OCI-LY1 (cell line): ENCODE data around the gene CIBAR2.

Experiments
- H2AFZ ChIP-seq: fragments of 200-600 bp; sonication (generic), shearing (Covaris generic); 2 replicates; pipeline ENCODE4 v1.6.0; 2014; ENCODE audit warnings: antibody characterized with exemption, mild to moderate bottlenecking, low read length
- H3F3A ChIP-seq: fragments of 200-600 bp; sonication (generic), shearing (Covaris generic); 2 replicates; pipeline ENCODE4 v1.6.0; 2014; ENCODE audit warnings: mild to moderate bottlenecking, antibody characterized with exemption, low read length, moderate library complexity; ENCODE audit not compliant: insufficient read depth
- H3K27ac ChIP-seq: fragments of 200-600 bp; sonication (generic); 2 replicates; pipeline ENCODE4 v1.5.1; 2014; ENCODE audit warnings: low read length, mixed run types, mild to moderate bottlenecking, low read depth; ENCODE audit not compliant: poor library complexity, severe bottlenecking
- H3K27me3 ChIP-seq: fragments of 200-600 bp; sonication (generic); 2 replicates; pipeline ENCODE4 v1.6.0; 2014; ENCODE audit warnings: antibody characterized with exemption, mild to moderate bottlenecking, low read length, moderate library complexity; ENCODE audit not compliant: insufficient read depth
- H3K36me3 ChIP-seq: fragments of 200-600 bp; sonication (generic); 2 replicates; pipeline ENCODE4 v1.6.1; 2014; ENCODE audit warnings: mild to moderate bottlenecking, antibody characterized with exemption, low read length, moderate library complexity, mixed read lengths; ENCODE audit not compliant: insufficient read depth
- H3K4me1 ChIP-seq: fragments of 200-600 bp; sonication (generic); 2 replicates; pipeline ENCODE4 v1.5.1; 2014; ENCODE audit warnings: mild to moderate bottlenecking, low read length, moderate library complexity; ENCODE audit not compliant: insufficient read depth, severe bottlenecking
- H3K4me2 ChIP-seq: fragments of 200-600 bp; sonication (generic), shearing (Covaris generic); 2 replicates; pipeline ENCODE4 v1.6.1; 2014; ENCODE audit warnings: low read length
- H3K4me3 ChIP-seq: fragments of 200-600 bp; sonication (generic); 2 replicates; pipeline ENCODE4 v1.5.1; 2014; ENCODE audit warnings: low read length, low read depth, mild to moderate bottlenecking, mixed read lengths; ENCODE audit not compliant: poor library complexity, severe bottlenecking
- H3K79me2 ChIP-seq: fragments of 200-600 bp; shearing (Covaris generic); 2 replicates; pipeline ENCODE4 v1.6.1; 2016; ENCODE audit warnings: mixed run types, low read length, mixed read lengths; ENCODE audit not compliant: insufficient read depth
- H3K9ac ChIP-seq: fragments of 200-600 bp; sonication (generic), shearing (Covaris generic); 2 replicates; pipeline ENCODE4 v1.6.1; 2014; ENCODE audit warnings: mild to moderate bottlenecking, low read length, mixed read lengths
- H3K9me2 ChIP-seq: fragments of 200-600 bp; sonication (generic), shearing (Covaris generic); 2 replicates; pipeline ENCODE4 v1.6.1; 2014; ENCODE audit warnings: low read depth, mild to moderate bottlenecking, low read length, mixed read lengths
- H3K9me3 ChIP-seq: fragments of 200-600 bp; shearing (Covaris generic); 2 replicates; pipeline ENCODE4 v1.6.1; 2014; ENCODE audit warnings: low read length, mixed read lengths
- H4K20me1 ChIP-seq: fragments of 200-600 bp; sonication (generic), shearing (Covaris generic); 2 replicates; pipeline ENCODE4 v1.6.0; 2016; ENCODE audit warnings: mild to moderate bottlenecking, low read length; ENCODE audit not compliant: insufficient read depth
- CTCF ChIP-seq: fragments of 200-600 bp; sonication (generic), shearing (Covaris generic); IDR thresholded peaks from 2 replicates; pipeline ENCODE4 v1.5.1; 2017; ENCODE audit warnings: mild to moderate bottlenecking, antibody characterized with exemption, low read length, moderate library complexity, mixed read lengths
- EZH2 ChIP-seq: fragments of 200-600 bp; sonication (generic), shearing (Covaris generic); IDR thresholded peaks from 2 replicates; pipeline ENCODE4 v1.8.0; 2017; ENCODE audit warnings: borderline replicate concordance, mixed run types, mild to moderate bottlenecking, antibody characterized with exemption, low read length, moderate library complexity, mixed read lengths

CIBAR2 gene

GRCh38 chr16:85089525-85089924 is 22.7 kb downstream of the CIBAR2 start:
- H3K36me3 ChIP-seq: no peaks in the 10 kb centered on the region
- TF ChIP-seq CTCF: no peak
- no peak for TF ChIP-seq EZH2
- peaks cover 7% of the 10 kb centered on the region for H3K27me3 ChIP-seq
- H3K4me2 ChIP-seq: no peak overlapping the region
- H2AFZ ChIP-seq: no peak overlapping the region
- H3F3A ChIP-seq: no peaks in the 10 kb centered on the region
- no peak overlapping the region for H3K9ac ChIP-seq
- no peaks in the 10 kb centered on the region for H3K9me3 ChIP-seq
- H3K4me1 ChIP-seq: no peaks in the 10 kb centered on the region
- no peak overlapping the region for H3K4me3 ChIP-seq
- no peak overlapping the region for H3K27ac ChIP-seq
- no peaks in the 10 kb centered on the region for H3K79me2 ChIP-seq
- no peaks in the 10 kb centered on the region for H3K9me2 ChIP-seq
- H4K20me1 ChIP-seq: no peaks in the 10 kb centered on the region

DNA sequence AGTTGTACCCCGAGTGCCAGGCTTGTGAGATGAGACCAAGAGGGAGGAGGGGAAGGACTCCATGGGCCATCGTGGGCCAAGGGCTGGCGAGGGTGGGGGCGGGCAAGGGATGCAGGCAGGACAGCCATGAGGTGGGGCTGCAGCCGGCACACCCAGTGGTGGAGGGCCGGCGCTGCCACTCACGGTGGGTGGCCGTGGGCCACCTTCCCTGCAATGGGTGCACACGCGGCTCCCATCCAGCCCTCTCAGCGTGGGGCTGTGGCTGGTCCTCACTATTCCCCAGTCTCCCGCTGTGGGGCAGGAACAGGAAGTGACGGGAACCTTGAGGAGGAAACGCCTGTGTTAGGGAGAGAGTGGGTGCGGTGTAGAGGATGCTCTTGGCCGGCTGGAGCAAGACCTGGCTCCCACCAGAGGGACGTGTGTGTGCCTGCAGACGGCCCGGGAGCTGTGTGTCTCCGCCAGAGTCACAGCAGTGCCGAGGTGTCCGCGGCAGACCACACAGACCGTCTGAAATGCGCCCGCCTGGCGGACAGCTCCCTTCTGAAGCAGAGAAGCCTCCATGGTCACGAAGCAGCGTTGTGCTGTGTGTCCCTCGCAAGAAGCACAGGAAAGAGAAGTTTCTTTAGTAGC is 23.6 kb downstream of the CIBAR2 start:
- TF ChIP-seq CTCF: no peak
- TF ChIP-seq EZH2: no peak
- Histone ChIP-seq H4K20me1 (no peaks in the 10 kb centered on the region), H3K9me3 (no peaks in the 10 kb centered on the region), H3K4me1 (no peaks in the 10 kb centered on the region), H3K9ac (no peak overlapping the region), H3F3A (no peaks in the 10 kb centered on the region), H2AFZ (no peak overlapping the region), H3K36me3 (no peaks in the 10 kb centered on the region), H3K9me2 (no peaks in the 10 kb centered on the region), H3K27me3 (peaks cover 3% of the 10 kb centered on the region; the same call in 1 of the 2 replicates), H3K79me2 (no peaks in the 10 kb centered on the region), H3K27ac (no peak overlapping the region), H3K4me3 (no peak overlapping the region), H3K4me2 (no peak overlapping the region)

DNA sequence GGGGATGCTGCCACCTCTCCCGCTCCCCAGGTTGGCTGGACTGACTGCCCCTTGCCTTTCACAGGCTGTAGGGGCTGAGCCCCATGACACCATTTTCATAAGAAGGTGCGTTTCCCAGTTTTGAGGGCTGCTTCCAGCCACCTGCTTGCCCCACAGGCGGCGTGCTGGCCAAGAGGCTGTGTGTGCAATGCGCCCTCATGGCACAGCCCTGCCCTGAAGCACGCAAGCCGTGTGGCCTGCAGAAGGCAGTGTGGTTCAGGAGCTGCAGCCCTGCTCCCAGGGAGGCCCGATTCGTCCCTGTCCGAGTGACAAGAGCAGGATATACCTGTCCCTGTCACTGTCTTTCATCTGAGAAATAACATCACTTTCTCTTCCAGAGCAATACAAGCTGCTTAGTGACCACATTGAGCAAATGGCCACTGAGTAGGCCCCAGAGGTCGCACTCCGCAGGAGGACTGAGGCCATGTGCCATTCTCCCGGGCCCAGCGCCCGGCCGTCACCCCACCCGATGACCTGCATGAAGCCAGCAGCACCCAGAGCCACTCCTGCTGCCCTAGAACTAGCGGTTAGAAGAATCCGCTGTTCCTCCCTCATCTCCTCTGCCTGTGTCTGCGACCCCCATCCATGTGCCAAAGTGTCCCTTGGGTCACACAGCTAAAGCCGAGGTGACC is 24.2 kb downstream of the CIBAR2 start:
- no peaks in the 10 kb centered on the region for H3F3A ChIP-seq
- no peak overlapping the region for H3K4me2 ChIP-seq
- no peaks in the 10 kb centered on the region for H3K4me1 ChIP-seq
- H3K9me2 ChIP-seq: no peaks in the 10 kb centered on the region
- H3K9ac ChIP-seq: no peak overlapping the region
- H3K36me3 ChIP-seq: no peaks in the 10 kb centered on the region
- no peaks in the 10 kb centered on the region for H3K9me3 ChIP-seq
- H3K27ac ChIP-seq: no peak overlapping the region
- TF ChIP-seq EZH2 (no peak), CTCF (no peak)
- no peak overlapping the region for H2AFZ ChIP-seq
- H3K79me2 ChIP-seq: no peaks in the 10 kb centered on the region
- H3K4me3 ChIP-seq: no peak overlapping the region
- peaks cover 9% of the 10 kb centered on the region for H3K27me3 ChIP-seq
- no peaks in the 10 kb centered on the region for H4K20me1 ChIP-seq
